ENCODE measurements around the gene LIN54. TPM values are rescaled to one million over a fixed set of nuclear protein-coding genes. Genes with fewer than 3 reads are reported as not detected.

Gene LIN54
- total and polyA plus RNA-seq, 2 of the 13 experiments (the other 11 are each of a cell fraction or from before 2014, with no cell fraction given): 25.2 to 32.9 TPM

- no peak for TF ChIP-seq NONO (IDR thresholded peaks at IDR 0.05)
- 0 out of 2 replicates have a peak, but pooled peaks have one; percentile 51 for TF ChIP-seq NONO (CRISPR knock-in tag; conservative IDR thresholded peaks at IDR 0.05)
- TF ChIP-seq CREM (IDR thresholded peaks at IDR 0.05): peak; percentile 86
- no peak for TF ChIP-seq CREM (CRISPR knock-in tag; IDR thresholded peaks at IDR 0.05)
- TF ChIP-seq ZNF496 (CRISPR knock-in tag; IDR thresholded peaks at IDR 0.05; ENCODE audit: insufficient replicate concordance): no peak
- peak; percentile 58; the same call in 1 of the 2 replicates for TF ChIP-seq BHLHE40 (IDR thresholded peaks at IDR 0.05; ENCODE audit: low read length)
- TF ChIP-seq AKAP8 (CRISPR knock-in tag; IDR thresholded peaks at IDR 0.05): no peak
- TF ChIP-seq EEA1 (CRISPR knock-in tag; IDR thresholded peaks at IDR 0.05; ENCODE audit: borderline replicate concordance): no peak
- TF ChIP-seq ZNF773 (CRISPR knock-in tag; IDR thresholded peaks at IDR 0.05; ENCODE audit: borderline replicate concordance): no peak
- 0 out of 2 replicates have a peak, but pooled peaks have one; percentile 71 for TF ChIP-seq ZNF609 (CRISPR knock-in tag; IDR thresholded peaks at IDR 0.05; ENCODE audit: borderline replicate concordance)
- peak; percentile 51; the same call in 1 of the 2 replicates for TF ChIP-seq ZGPAT (CRISPR knock-in tag; IDR thresholded peaks at IDR 0.05)
- no peak for TF ChIP-seq SOX6 (IDR thresholded peaks at IDR 0.05)
- peak; percentile 70 for TF ChIP-seq SOX6 (CRISPR knock-in tag; IDR thresholded peaks at IDR 0.05)
- no peak for TF ChIP-seq ZBTB20 (CRISPR knock-in tag; IDR thresholded peaks at IDR 0.05; ENCODE audit: borderline replicate concordance, low read depth)
- peak; percentile 84 for TF ChIP-seq POLR2AphosphoS5 (IDR thresholded peaks at IDR 0.05; ENCODE audit: low read depth, low read length)
- TF ChIP-seq ZNF232 (CRISPR knock-in tag; IDR thresholded peaks at IDR 0.05; ENCODE audit: borderline replicate concordance): peak; percentile 32; the same call in 1 of the 2 replicates
- TF ChIP-seq ZKSCAN1 (IDR thresholded peaks at IDR 0.05; ENCODE audit: low read length): 0 out of 2 replicates have a peak, but pooled peaks have one; percentile 13
- no peak for TF ChIP-seq PHF20 (CRISPR knock-in tag; IDR thresholded peaks at IDR 0.05)
Measured at GRCh38 chr4:83010522-83011318, at the start of gene LIN54 (continued).
